GM19438 (cell line): Measurements from ENCODE around the gene ALDH9A1.
"Not testable (repeated sequence)": the region's sequence is repeated elsewhere in the genome, so short reads cannot be mapped to it uniquely, and the experiment has no call there.

ENCODE experiments used
- ATAC-seq: cut with Tn5 transposase; IDR thresholded peaks from one replicate; pipeline ENCODE4 v1.9.1; 2021; ENCODE audit warnings: low read depth; ENCODE audit not compliant: unreplicated experiment

The ALDH9A1 gene

GRCh38 chr1:165647970-165648369 lies 50.4 kb downstream of the ALDH9A1 start:
- no peak for ATAC-seq

GRCh38 chr1:165647517-165647916 lies 50.8 kb downstream of the ALDH9A1 start:
- ATAC-seq: no peak

- ATAC-seq: peak; percentile 46
Observed at GRCh38 chr1:165645654-165646366, 52.6 kb downstream of the ALDH9A1 start.

- no peak for ATAC-seq
Observed at GRCh38 chr1:165644064-165644735, 54.2 kb downstream of the ALDH9A1 start.

- no peak for ATAC-seq
Observed at GRCh38 chr1:165641231-165641987, 57.0 kb downstream of the ALDH9A1 start.

GRCh38 chr1:165639821-165640623 lies 58.3 kb downstream of the ALDH9A1 start:
- no peak for ATAC-seq

GRCh38 chr1:165638211-165638610 lies 60.2 kb downstream of the ALDH9A1 start:
- ATAC-seq: not testable (repeated sequence)

GRCh38 chr1:165637427-165637826 lies 60.9 kb downstream of the ALDH9A1 start:
- no peak for ATAC-seq

- no peak for ATAC-seq
Observed at GRCh38 chr1:165635823-165636222, 62.5 kb downstream of the ALDH9A1 start.

GRCh38 chr1:165635329-165635728 lies 63.0 kb downstream of the ALDH9A1 start:
- ATAC-seq: peak; percentile 18

- no peak for ATAC-seq
Observed at GRCh38 chr1:165634154-165634921, 64.0 kb downstream of the ALDH9A1 start.

GRCh38 chr1:165633614-165634013 lies 64.7 kb downstream of the ALDH9A1 start:
- ATAC-seq: no peak

- no peak for ATAC-seq
Observed at GRCh38 chr1:165632491-165632890, 65.9 kb downstream of the ALDH9A1 start.

- no peak for ATAC-seq
Observed at GRCh38 chr1:165632152-165632469, 66.3 kb downstream of the ALDH9A1 start.

GRCh38 chr1:165631342-165632151 lies 66.8 kb downstream of the ALDH9A1 start:
- ATAC-seq: peak; percentile 33

- ATAC-seq: peak; percentile 75
Observed at GRCh38 chr1:165630629-165631341, 67.6 kb downstream of the ALDH9A1 start, which contains the start of gene MGST3. TSS of gene MGST3 (plus strand) at chr1:165631234. CDS start at chr1:165649848, 18,614 bp downstream.

- no peak for ATAC-seq
Observed at GRCh38 chr1:165629848-165630628, 68.3 kb downstream of the ALDH9A1 start.

- no peak for ATAC-seq
Observed at GRCh38 chr1:165629151-165629550, 69.2 kb downstream of the ALDH9A1 start.
